HCT116 (cell line): ENCODE data around the gene ATG4A. TPM values are rescaled to one million over a fixed set of nuclear protein-coding genes. Genes with fewer than 3 reads are reported as not detected.
A peak's percentile ranks its signal among the peaks of the same experiment; 100 is the strongest.

Experiments
- ATAC-seq: fragments of 200-7000 bp; cut with Tn5 transposase; 2 replicates; pipeline ENCODE4 v1.9.1; 2020; ENCODE audit warnings: mild to moderate bottlenecking, moderate library complexity
- BruUV-seq: library from RNA; stranded (reverse); fragments of 400-500 nt; replicated peaks from 2 replicates; lab custom pipeline; 2021; lab: Mats Ljungman, UMichigan
- CTCF ChIA-PET: fragments of 300-600 bp; sonication (Branson Sonifier 250); formaldehyde crosslinking; loops from one replicate; lab custom pipeline; 2021; ENCODE audit warnings: antibody characterized with exemption; lab: Charles Lee
- POLR2A ChIA-PET: fragments of 300-600, 350-600 bp; sonication (Branson Sonifier 250); formaldehyde crosslinking; loops from one replicate; lab custom pipeline; 2021; ENCODE audit warnings: antibody characterized with exemption; lab: Charles Lee
- RAD21 ChIA-PET, 2 experiments: fragments of 300-600 bp; sonication (Branson Sonifier 250); formaldehyde crosslinking; loops; one replicate each; lab custom pipeline; 2023; ENCODE audit warnings: low total read pairs in 2 of 2; ENCODE audit not compliant: uncharacterized antibody in 2 of 2, unreplicated experiment in 2 of 2, low non-redundant PET in 1 of 2; lab: Charles Lee
- DNase-seq: peaks from one replicate; pipeline ENCODE4 v3.0.0-alpha.2; 2010; ENCODE audit warnings: low read depth, low spot score
- H2AFZ ChIP-seq: fragments of 200-600 bp; shearing (Covaris generic), sonication (generic); 2 replicates; pipeline ENCODE4 v1.6.1; 2017; ENCODE audit warnings: low read depth, mixed run types, mixed read lengths, antibody characterized with exemption, low read length; ENCODE audit not compliant: poor library complexity, severe bottlenecking
- H3K27ac ChIP-seq: 2 replicates; pipeline ENCODE4 v1.5.1; 2012; ENCODE audit warnings: low read depth, low read length
- H3K27me3 ChIP-seq: fragments of 200-600 bp; sonication (generic); 2 replicates; pipeline ENCODE4 v1.6.1; 2016; ENCODE audit warnings: mixed run types, low read length, mixed read lengths; ENCODE audit not compliant: insufficient read depth
- H3K36me3 ChIP-seq, 2 experiments: fragments of 200-500 bp in 1 of 2; fragments of 200-600 bp in 1 of 2; sonication (Bioruptor generic) in 1 of 2; sonication (generic) in 1 of 2; 2 replicates each; pipeline versions ENCODE4 v1.5.1 to v1.6.1; 2014 to 2016; ENCODE audit warnings: low read length in 2 of 2, inconsistent platforms in 1 of 2, mixed read lengths in 1 of 2, mixed run types in 1 of 2; ENCODE audit not compliant: insufficient read depth in 2 of 2, control insufficient read depth in 1 of 2
- H3K4me1 ChIP-seq, 2 experiments: fragments of 200-600 bp in 1 of 2; sonication (generic) in 1 of 2; 2 replicates each; pipeline versions ENCODE4 v1.5.1 to v1.6.1; 2012 to 2017; ENCODE audit warnings: low read length in 2 of 2, inconsistent platforms in 1 of 2, mild to moderate bottlenecking in 1 of 2, mixed read lengths in 1 of 2, mixed run types in 1 of 2, moderate library complexity in 1 of 2; ENCODE audit not compliant: insufficient read depth in 2 of 2, control insufficient read depth in 1 of 2
- H3K4me2 ChIP-seq: fragments of 200-600 bp; sonication (generic); 2 replicates; pipeline ENCODE4 v1.6.1; 2017; ENCODE audit warnings: mixed run types, low read length, mixed read lengths
- H3K4me3 ChIP-seq, 2 experiments: fragments of 200-600 bp in 1 of 2; sonication (generic) in 1 of 2; replicated peaks in 1 of 2; 2 replicates each; pipeline ENCODE4 v1.5.1; 2011 to 2016; ENCODE audit warnings: low read length in 2 of 2, control low read depth in 1 of 2, low read depth in 1 of 2, mild to moderate bottlenecking in 1 of 2, mixed read lengths in 1 of 2, mixed run types in 1 of 2
- H3K79me2 ChIP-seq: fragments of 200-600 bp; sonication (generic); 2 replicates; pipeline ENCODE4 v1.6.1; 2017; ENCODE audit warnings: mild to moderate bottlenecking, mixed run types, low read length, moderate library complexity, mixed read lengths; ENCODE audit not compliant: insufficient read depth
- H3K9ac ChIP-seq: fragments of 200-600 bp; sonication (generic); 2 replicates; pipeline ENCODE4 v1.6.1; 2016; ENCODE audit warnings: low read length, mixed read lengths
- H3K9me2 ChIP-seq: fragments of 200-600 bp; sonication (generic), shearing (Covaris generic); 2 replicates; pipeline ENCODE4 v1.6.1; 2017; ENCODE audit warnings: mixed run types, mild to moderate bottlenecking, moderate library complexity; ENCODE audit not compliant: insufficient read depth
- H3K9me3 ChIP-seq, 2 experiments: fragments of 200-500 bp in 1 of 2; fragments of 200-600 bp in 1 of 2; sonication (Bioruptor generic) in 1 of 2; sonication (generic) in 1 of 2; 2 replicates each; pipeline ENCODE4 v1.6.1; 2014 to 2017; ENCODE audit warnings: low read length in 2 of 2, mixed read lengths in 2 of 2, inconsistent platforms in 1 of 2, low read depth in 1 of 2, mild to moderate bottlenecking in 1 of 2, mixed run types in 1 of 2, moderate library complexity in 1 of 2; ENCODE audit not compliant: control insufficient read depth in 1 of 2, insufficient read depth in 1 of 2
- H4K20me1 ChIP-seq: fragments of 200-600 bp; sonication (generic), shearing (Covaris generic); 2 replicates; pipeline ENCODE4 v1.6.1; 2017; ENCODE audit warnings: mixed run types, mild to moderate bottlenecking, moderate library complexity; ENCODE audit not compliant: insufficient read depth
- CTCF ChIP-seq, 3 experiments: fragments of 200-600 bp in 1 of 3; sonication (generic) in 1 of 3; IDR thresholded peaks in 2 of 3; conservative IDR thresholded peaks in 1 of 3; 2 replicates each; pipeline ENCODE4 v1.5.1; 2012 to 2017; ENCODE audit warnings: low read depth in 2 of 3, low read length in 2 of 3, antibody characterized with exemption in 1 of 3, borderline replicate concordance in 1 of 3, control low read depth in 1 of 3, mild to moderate bottlenecking in 1 of 3, mixed read lengths in 1 of 3, mixed run types in 1 of 3, moderate library complexity in 1 of 3; ENCODE audit not compliant: insufficient read depth in 1 of 3
- EGR1 ChIP-seq: IDR thresholded peaks from 2 replicates; pipeline ENCODE4 v1.6.1; 2012; ENCODE audit warnings: low read depth
- FOSL1 ChIP-seq: IDR thresholded peaks from 2 replicates; pipeline ENCODE4 v1.6.1; 2012; ENCODE audit warnings: low read depth
- SP1 ChIP-seq: IDR thresholded peaks from 2 replicates; pipeline ENCODE4 v1.6.1; 2012; ENCODE audit warnings: low read depth
- SRF ChIP-seq: IDR thresholded peaks from 2 replicates; pipeline ENCODE4 v1.6.1; 2012; ENCODE audit warnings: low read depth
- ZFX ChIP-seq: fragments of 450-650 bp; IDR thresholded peaks from 2 replicates; pipeline ENCODE4 v1.6.1; 2017
- ZNF274 ChIP-seq: fragments of 200-500 bp; sonication (Bioruptor generic); IDR thresholded peaks from 2 replicates; pipeline ENCODE4 v1.6.1; 2014; ENCODE audit warnings: mild to moderate bottlenecking, low read depth, low read length, inconsistent platforms
- intact Hi-C: fragments of 100-400 bp; cut with micrococcal nuclease; formaldehyde crosslinking; loops from 2 replicates; pipeline ENCODE4 v1.10.0; 2022
- total RNA-seq: library from RNA; stranded (reverse); gene quantifications from one replicate; pipeline ENCODE4 v1.2.1, GENCODE V29; 2021; ENCODE audit not compliant: unreplicated experiment
- TF ChIP-seq, protein P1 (sequence below): IDR thresholded peaks from 2 replicates; pipeline ENCODE4 v1.6.1; 2011; ENCODE audit warnings: mild to moderate bottlenecking, low read length, moderate library complexity; ENCODE audit not compliant: insufficient replicate concordance; ENCODE audit errors: extremely low read depth

Gene ATG4A
- total RNA-seq, 1 experiment from 2014 or later, result 4.1 TPM

- intact Hi-C loops, result no loop called here
- Histone ChIP-seq H4K20me1 (no peaks in the 10 kb centered on the region), H3K4me3 (no peak overlapping the region), H3K36me3 (no peaks in the 10 kb centered on the region), H3K9me2 (no peaks in the 10 kb centered on the region), H3K9me3 (no peaks in the 10 kb centered on the region), H3K79me2 (no peaks in the 10 kb centered on the region), H3K4me2 (peak overlapping the region; percentile 23), H3K9ac (no peak overlapping the region), H3K4me1 (peaks cover 2 to 8% of the 10 kb centered on the region in 2 experiments; a peak in 1 of 4 replicates), H3K27me3 (no peaks in the 10 kb centered on the region), H2AFZ (no peak overlapping the region), H3K27ac (no peak overlapping the region)
- ATAC-seq, result peak; percentile 40; the same call in 1 of the 2 replicates
- TF ChIP-seq FOSL1 (no peak), EGR1 (no peak), ZFX (no peak), SP1 (no peak)
- TF ChIP-seq, protein P1, sequence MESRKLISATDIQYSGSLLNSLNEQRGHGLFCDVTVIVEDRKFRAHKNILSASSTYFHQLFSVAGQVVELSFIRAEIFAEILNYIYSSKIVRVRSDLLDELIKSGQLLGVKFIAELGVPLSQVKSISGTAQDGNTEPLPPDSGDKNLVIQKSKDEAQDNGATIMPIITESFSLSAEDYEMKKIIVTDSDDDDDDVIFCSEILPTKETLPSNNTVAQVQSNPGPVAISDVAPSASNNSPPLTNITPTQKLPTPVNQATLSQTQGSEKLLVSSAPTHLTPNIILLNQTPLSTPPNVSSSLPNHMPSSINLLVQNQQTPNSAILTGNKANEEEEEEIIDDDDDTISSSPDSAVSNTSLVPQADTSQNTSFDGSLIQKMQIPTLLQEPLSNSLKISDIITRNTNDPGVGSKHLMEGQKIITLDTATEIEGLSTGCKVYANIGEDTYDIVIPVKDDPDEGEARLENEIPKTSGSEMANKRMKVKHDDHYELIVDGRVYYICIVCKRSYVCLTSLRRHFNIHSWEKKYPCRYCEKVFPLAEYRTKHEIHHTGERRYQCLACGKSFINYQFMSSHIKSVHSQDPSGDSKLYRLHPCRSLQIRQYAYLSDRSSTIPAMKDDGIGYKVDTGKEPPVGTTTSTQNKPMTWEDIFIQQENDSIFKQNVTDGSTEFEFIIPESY, result no peak
- BruUV-seq, result no TSS peak
- CTCF ChIA-PET, result no interaction called here
- POLR2A ChIA-PET, result no interaction called here
- RAD21 ChIA-PET, result no interaction called here
- no peak for DNase-seq
These were observed 67.6 kb downstream of the ATG4A start for GRCh38 chrX:108159028-108159670.

DNA sequence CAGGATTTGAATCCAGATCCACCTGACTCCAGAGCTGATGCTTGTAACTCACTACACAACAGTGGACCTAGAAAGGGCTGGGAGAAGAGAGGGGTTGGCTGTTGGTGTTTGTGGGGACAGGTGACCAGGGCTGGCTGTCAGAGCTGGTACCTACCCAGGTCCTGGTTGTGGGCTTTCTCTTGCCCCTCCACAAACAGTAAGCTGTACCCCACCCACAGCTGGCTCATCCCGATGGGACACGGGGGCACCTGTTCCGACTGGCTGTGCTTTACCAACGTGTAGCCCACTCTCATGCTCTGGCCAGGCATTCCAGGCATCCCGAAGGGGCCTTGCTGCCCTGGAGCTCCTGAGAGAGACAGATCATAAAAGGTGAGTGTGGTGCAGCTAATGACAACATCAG is 68.7 kb downstream of the ATG4A start:
- H3K27ac ChIP-seq, result no peak overlapping the region
- TF ChIP-seq ZNF274 (no peak), CTCF (IDR thresholded peaks at IDR 0.05 in 2 of 3, conservative IDR thresholded peaks at IDR 0.05 in 1 of 3; ENCODE audit: borderline replicate concordance in 1 of 3, insufficient read depth in 1 of 3, low read depth in 2 of 3, low read length in 2 of 3) (no peak), SRF (no peak)
- no peaks in the 10 kb centered on the region for H3K36me3 ChIP-seq
- peaks cover 2 to 8% of the 10 kb centered on the region in 2 experiments; a peak in 2 of 4 replicates for H3K4me1 ChIP-seq
- no TSS peak for BruUV-seq
- DNase-seq (no peak), ATAC-seq (no peak)
- CTCF ChIA-PET, result no interaction called here
- intact Hi-C loops, result no loop called here
- H3K79me2 ChIP-seq, result no peaks in the 10 kb centered on the region
- H4K20me1 ChIP-seq, result no peaks in the 10 kb centered on the region
- no peaks in the 10 kb centered on the region for H3K9me3 ChIP-seq
- no peak overlapping the region for H3K9ac ChIP-seq
- H2AFZ ChIP-seq, result no peak overlapping the region
- no peak overlapping the region for H3K4me2 ChIP-seq
- RAD21 ChIA-PET, result no interaction called here
- H3K9me2 ChIP-seq, result no peaks in the 10 kb centered on the region
- H3K4me3 ChIP-seq, result no peak overlapping the region
- no peaks in the 10 kb centered on the region for H3K27me3 ChIP-seq
- POLR2A ChIA-PET, result no interaction called here
